ENCODE results near the gene ZFPM1.

Gene ZFPM1

DNA sequence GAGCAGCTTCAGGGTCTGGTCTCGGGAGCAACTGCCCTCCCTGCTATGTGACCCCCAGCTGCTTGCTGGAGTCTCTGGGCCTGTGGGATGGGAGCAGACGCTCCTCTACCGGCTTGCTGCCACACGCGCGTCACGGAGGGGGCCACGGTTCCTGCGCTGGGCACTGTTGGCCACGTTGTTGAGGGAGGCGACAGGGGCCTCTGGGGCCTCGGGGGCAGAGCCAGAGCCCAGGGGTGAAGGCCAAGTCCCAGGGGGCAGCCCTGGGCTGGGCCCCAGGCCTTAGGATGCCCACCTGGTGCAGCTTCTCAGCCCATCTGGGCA, 56.6 kb downstream of the ZFPM1 start:
- H3K27ac ChIP-seq (ENCODE audit: low read depth, low read length), result no peak overlapping the region
- no peaks in the 10 kb centered on the region for H3K79me2 ChIP-seq (ENCODE audit: insufficient read depth, low read length)
- no peaks in the 10 kb centered on the region for H3K9me2 ChIP-seq (replicated peaks; ENCODE audit: insufficient read depth, low read length)
- no peak overlapping the region for H2AFZ ChIP-seq (ENCODE audit: low read depth, low read length, severe bottlenecking)
- no peak overlapping the region for H3K4me2 ChIP-seq (ENCODE audit: low read depth, low read length, poor library complexity, severe bottlenecking)
- no peaks in the 10 kb centered on the region for H3F3A ChIP-seq (ENCODE audit: insufficient read depth)
- H3K4me3 ChIP-seq (ENCODE audit: insufficient read depth, low read length, poor library complexity, severe bottlenecking), result no peak overlapping the region
- no peaks in the 10 kb centered on the region for H3K27me3 ChIP-seq (ENCODE audit: low read length)
- H3K9ac ChIP-seq (ENCODE audit: low read length), result no peak overlapping the region
- TF ChIP-seq, protein P1, sequence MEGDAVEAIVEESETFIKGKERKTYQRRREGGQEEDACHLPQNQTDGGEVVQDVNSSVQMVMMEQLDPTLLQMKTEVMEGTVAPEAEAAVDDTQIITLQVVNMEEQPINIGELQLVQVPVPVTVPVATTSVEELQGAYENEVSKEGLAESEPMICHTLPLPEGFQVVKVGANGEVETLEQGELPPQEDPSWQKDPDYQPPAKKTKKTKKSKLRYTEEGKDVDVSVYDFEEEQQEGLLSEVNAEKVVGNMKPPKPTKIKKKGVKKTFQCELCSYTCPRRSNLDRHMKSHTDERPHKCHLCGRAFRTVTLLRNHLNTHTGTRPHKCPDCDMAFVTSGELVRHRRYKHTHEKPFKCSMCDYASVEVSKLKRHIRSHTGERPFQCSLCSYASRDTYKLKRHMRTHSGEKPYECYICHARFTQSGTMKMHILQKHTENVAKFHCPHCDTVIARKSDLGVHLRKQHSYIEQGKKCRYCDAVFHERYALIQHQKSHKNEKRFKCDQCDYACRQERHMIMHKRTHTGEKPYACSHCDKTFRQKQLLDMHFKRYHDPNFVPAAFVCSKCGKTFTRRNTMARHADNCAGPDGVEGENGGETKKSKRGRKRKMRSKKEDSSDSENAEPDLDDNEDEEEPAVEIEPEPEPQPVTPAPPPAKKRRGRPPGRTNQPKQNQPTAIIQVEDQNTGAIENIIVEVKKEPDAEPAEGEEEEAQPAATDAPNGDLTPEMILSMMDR (IDR thresholded peaks at IDR 0.05; ENCODE audit: insufficient read depth, low read length, poor library complexity, severe bottlenecking), result no peak
- TF ChIP-seq EZH2phosphoT487 (conservative IDR thresholded peaks at IDR 0.05; ENCODE audit: low read length), result no peak
- H4K20me1 ChIP-seq (ENCODE audit: low read depth, low read length), result no peaks in the 10 kb centered on the region
- H3K9me3 ChIP-seq (ENCODE audit: insufficient read depth, low read length), result no peaks in the 10 kb centered on the region
- no peaks in the 10 kb centered on the region for H3K36me3 ChIP-seq (ENCODE audit: low read length)

DNA sequence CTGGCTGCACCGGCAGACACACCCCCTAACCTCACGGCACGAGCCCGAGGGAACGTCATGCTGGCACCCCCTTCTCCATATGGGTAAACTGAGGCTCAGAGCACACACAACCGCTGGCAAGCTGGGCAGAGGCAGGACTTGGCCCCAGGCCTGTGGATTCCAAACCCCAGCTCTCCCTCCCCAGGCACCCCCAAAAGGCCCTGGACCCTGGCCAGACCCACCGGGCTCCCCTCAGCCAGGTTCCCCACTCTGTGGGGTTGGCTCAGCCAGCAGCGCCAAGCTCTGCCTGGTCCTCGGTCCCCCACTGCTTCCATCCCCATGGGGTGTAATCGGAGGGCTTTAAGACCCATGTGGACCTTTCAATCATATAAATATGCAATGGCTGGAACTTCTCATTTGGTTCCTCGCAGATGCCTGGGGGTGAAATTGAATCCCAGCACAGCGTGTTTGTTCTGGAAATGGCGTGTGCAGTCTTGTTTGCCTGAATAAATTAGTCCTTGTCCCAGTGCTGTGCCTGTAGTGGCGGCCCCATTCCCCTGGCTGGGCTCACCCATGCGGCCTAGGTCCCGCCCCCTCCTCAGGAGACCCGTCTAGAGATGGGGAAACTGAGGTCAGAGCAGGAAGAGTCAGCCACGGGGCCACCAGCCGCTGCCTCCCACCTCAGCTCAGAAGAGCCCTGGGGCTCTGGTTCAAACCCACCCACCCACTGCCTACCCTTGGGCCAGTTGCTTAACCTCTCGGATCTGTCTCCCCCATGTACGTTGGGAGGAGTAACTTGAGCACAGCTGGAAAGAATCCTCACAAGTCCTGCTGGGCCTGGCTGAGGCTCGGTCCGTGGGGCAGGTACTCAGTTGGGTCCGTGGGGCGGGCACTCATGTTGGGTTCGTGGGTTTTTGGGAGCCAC, 57.3 kb downstream of the ZFPM1 start:
- H4K20me1 ChIP-seq (ENCODE audit: low read depth, low read length), result no peaks in the 10 kb centered on the region
- no peaks in the 10 kb centered on the region for H3K79me2 ChIP-seq (ENCODE audit: insufficient read depth, low read length)
- H3K27me3 ChIP-seq (ENCODE audit: low read length), result no peaks in the 10 kb centered on the region
- H3F3A ChIP-seq (ENCODE audit: insufficient read depth), result no peaks in the 10 kb centered on the region
- no peaks in the 10 kb centered on the region for H3K9me2 ChIP-seq (replicated peaks; ENCODE audit: insufficient read depth, low read length)
- H3K36me3 ChIP-seq (ENCODE audit: low read length), result no peaks in the 10 kb centered on the region
- no peak overlapping the region for H3K27ac ChIP-seq (ENCODE audit: low read depth, low read length)
- TF ChIP-seq, protein P1 (IDR thresholded peaks at IDR 0.05; ENCODE audit: insufficient read depth, low read length, poor library complexity, severe bottlenecking), result no peak
- H2AFZ ChIP-seq (ENCODE audit: low read depth, low read length, severe bottlenecking), result no peak overlapping the region
- no peak overlapping the region for H3K4me3 ChIP-seq (ENCODE audit: insufficient read depth, low read length, poor library complexity, severe bottlenecking)
- H3K9me3 ChIP-seq (ENCODE audit: insufficient read depth, low read length), result no peaks in the 10 kb centered on the region
- H3K9ac ChIP-seq (ENCODE audit: low read length), result no peak overlapping the region
- H3K4me2 ChIP-seq (ENCODE audit: low read depth, low read length, poor library complexity, severe bottlenecking), result no peak overlapping the region

DNA sequence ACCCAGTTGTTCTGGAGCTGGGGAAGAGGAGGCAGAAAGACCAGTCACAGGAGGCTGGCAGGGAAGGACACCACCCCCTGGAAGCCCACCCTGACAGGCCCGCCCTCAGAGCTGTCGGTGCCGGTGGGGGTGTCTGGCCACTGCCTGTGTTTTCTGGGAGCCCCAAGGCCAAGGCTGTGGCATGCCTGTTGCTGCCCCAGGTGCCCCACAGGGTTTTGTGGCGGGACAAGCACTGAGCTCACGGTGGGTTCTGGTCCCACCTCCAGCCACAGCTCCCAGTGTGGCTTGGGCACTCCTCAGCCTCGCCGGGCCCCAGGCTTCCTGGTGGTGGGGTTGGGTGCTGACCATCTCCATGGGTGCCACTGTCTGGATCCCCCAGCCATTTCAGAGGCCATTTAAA, 58.0 kb downstream of the ZFPM1 start:
- Histone ChIP-seq H2AFZ (ENCODE audit: low read depth, low read length, severe bottlenecking) (no peak overlapping the region), H3K79me2 (ENCODE audit: insufficient read depth, low read length) (no peaks in the 10 kb centered on the region), H3K9me2 (replicated peaks; ENCODE audit: insufficient read depth, low read length) (no peaks in the 10 kb centered on the region), H3K27me3 (ENCODE audit: low read length) (no peaks in the 10 kb centered on the region), H3K4me2 (ENCODE audit: low read depth, low read length, poor library complexity, severe bottlenecking) (no peak overlapping the region), H3F3A (ENCODE audit: insufficient read depth) (no peaks in the 10 kb centered on the region), H4K20me1 (ENCODE audit: low read depth, low read length) (no peaks in the 10 kb centered on the region), H3K27ac (ENCODE audit: low read depth, low read length) (no peak overlapping the region), H3K9me3 (ENCODE audit: insufficient read depth, low read length) (no peaks in the 10 kb centered on the region), H3K4me3 (ENCODE audit: insufficient read depth, low read length, poor library complexity, severe bottlenecking) (no peak overlapping the region), H3K9ac (ENCODE audit: low read length) (no peak overlapping the region), H3K36me3 (ENCODE audit: low read length) (no peaks in the 10 kb centered on the region)
- TF ChIP-seq EZH2phosphoT487 (conservative IDR thresholded peaks at IDR 0.05; ENCODE audit: low read length), result no peak
- TF ChIP-seq, protein P1 (IDR thresholded peaks at IDR 0.05; ENCODE audit: insufficient read depth, low read length, poor library complexity, severe bottlenecking), result no peak

All from SU-DHL-6 (cell line).